GM12878 (cell line): ENCODE measurements around the gene GCH1. TPM values are rescaled to one million over a fixed set of nuclear protein-coding genes. Genes with fewer than 3 reads are reported as not detected.

Experiments used
- ATAC-seq: fragments of 200-7000 bp; cut with Tn5 transposase; 3 replicates; pipeline ENCODE4 v1.9.1; 2020; ENCODE audit warnings: mild to moderate bottlenecking, moderate library complexity
- Bru-seq: library from RNA; stranded (reverse); fragments of 400-500 nt; gene quantifications from one replicate; lab custom pipeline; 2021; lab: Mats Ljungman, UMichigan
- BruChase-seq, 2 experiments: library from RNA; stranded (reverse); fragments of 400-500 nt; gene quantifications; one replicate each; lab custom pipeline; 2021; lab: Mats Ljungman, UMichigan
- BruUV-seq: library from RNA; stranded (reverse); fragments of 400-500 nt; replicated peaks from 2 replicates; lab custom pipeline; 2021; lab: Mats Ljungman, UMichigan
- CTCF ChIA-PET: fragments of 300-600 bp; sonication (Branson Sonifier 250); formaldehyde crosslinking; extraction: SDS; loops from one replicate; lab custom pipeline; 2021; ENCODE audit warnings: inconsistent platforms; lab: Yijun Ruan, JAX
- POLR2A ChIA-PET: fragments of 350-600 bp; formaldehyde crosslinking; extraction: SDS; loops from one replicate; lab custom pipeline; 2021; ENCODE audit warnings: inconsistent platforms; lab: Charles Lee
- RAD21 ChIA-PET: fragments of 300-600 bp; sonication (Branson Sonifier 250); formaldehyde crosslinking; loops from one replicate; lab custom pipeline; 2023; ENCODE audit warnings: antibody characterized with exemption; ENCODE audit not compliant: unreplicated experiment; lab: Charles Lee
- SMC1A ChIA-PET: fragments of 300-600 bp; sonication (Branson Sonifier 250); formaldehyde crosslinking; loops from one replicate; lab custom pipeline; 2023; ENCODE audit not compliant: unreplicated experiment, uncharacterized antibody; lab: Charles Lee
- DNase-seq: peaks from one replicate; pipeline ENCODE4 v3.0.0-alpha.2; 2011; ENCODE audit warnings: low read depth, low spot score
- FAIRE-seq: peaks from 3 replicates; lab custom pipeline; 2011; peaks lifted over from hg19 to GRCh38; lab: Jason Lieb, UNC
- H2AFZ ChIP-seq: 2 replicates; pipeline ENCODE4 v1.6.0; 2011; ENCODE audit warnings: low read depth, low read length, control low read depth; ENCODE audit not compliant: control insufficient read depth
- H3K27ac ChIP-seq: 2 replicates; pipeline ENCODE4 v1.5.1; 2011; ENCODE audit warnings: control low read depth; ENCODE audit not compliant: control insufficient read depth, insufficient read depth
- H3K27me3 ChIP-seq, 2 experiments: replicated peaks in 1 of 2; 2 replicates each; pipeline versions ENCODE4 v1.6.0 to v1.6.1; 2011; ENCODE audit warnings: low read length in 1 of 2; ENCODE audit not compliant: control insufficient read depth in 2 of 2, insufficient read depth in 2 of 2
- H3K36me3 ChIP-seq, 2 experiments: 2 replicates each; pipeline ENCODE4 v1.5.1; 2011; ENCODE audit warnings: low read length in 1 of 2; ENCODE audit not compliant: control insufficient read depth in 2 of 2, insufficient read depth in 2 of 2
- H3K4me1 ChIP-seq: 2 replicates; pipeline ENCODE4 v1.6.1; 2011; ENCODE audit warnings: mild to moderate bottlenecking, low read length, moderate library complexity, mixed read lengths; ENCODE audit not compliant: control insufficient read depth, insufficient read depth
- H3K4me2 ChIP-seq: 2 replicates; pipeline ENCODE4 v1.6.0; 2011; ENCODE audit warnings: control low read depth; ENCODE audit not compliant: control insufficient read depth, insufficient read depth
- H3K4me3 ChIP-seq: fragments of 200-600 bp; sonication (generic); 2 replicates; pipeline ENCODE4 v1.5.1; 2016
- H3K79me2 ChIP-seq: 2 replicates; pipeline ENCODE4 v1.6.0; 2011; ENCODE audit warnings: low read length; ENCODE audit not compliant: control insufficient read depth, insufficient read depth
- H3K9ac ChIP-seq: 2 replicates; pipeline ENCODE4 v1.8.0; 2011; ENCODE audit warnings: low read length, control low read depth, mixed read lengths; ENCODE audit not compliant: control insufficient read depth, insufficient read depth
- H3K9me3 ChIP-seq: replicated peaks from 3 replicates; pipeline ENCODE4 v1.5.1; 2011; ENCODE audit warnings: mild to moderate bottlenecking, low read length; ENCODE audit not compliant: control insufficient read depth, insufficient read depth
- H4K20me1 ChIP-seq: 2 replicates; pipeline ENCODE4 v1.6.0; 2011; ENCODE audit not compliant: control insufficient read depth, insufficient read depth
- CBX5 ChIP-seq: sonication (generic); IDR thresholded peaks from 2 replicates; pipeline ENCODE4 v1.6.1; 2016; ENCODE audit warnings: low read depth, moderate library complexity, mild to moderate bottlenecking, inconsistent platforms
- GATAD2B ChIP-seq: fragments of 450-650 bp; conservative IDR thresholded peaks from 2 replicates; pipeline ENCODE4 v1.6.1; 2017; ENCODE audit warnings: low read depth, mild to moderate bottlenecking, moderate library complexity
- HCFC1 ChIP-seq: fragments of 150-350 bp; IDR thresholded peaks from 2 replicates; pipeline ENCODE4 v1.6.1; 2014; ENCODE audit warnings: low read length
- HDGF ChIP-seq: fragments of 450-650 bp; IDR thresholded peaks from 2 replicates; pipeline ENCODE4 v1.6.1; 2016; ENCODE audit warnings: antibody characterized with exemption
- IKZF2 ChIP-seq, 2 experiments: fragments of 450-650 bp; IDR thresholded peaks; 2 replicates each; pipeline ENCODE4 v1.6.1; 2017; ENCODE audit warnings: mild to moderate bottlenecking in 2 of 2, moderate library complexity in 2 of 2
- NRF1 ChIP-seq: conservative IDR thresholded peaks from 2 replicates; pipeline ENCODE4 v1.6.1; 2011; ENCODE audit warnings: mild to moderate bottlenecking, low read depth, low read length, improper control_type of control experiment
- RBBP5 ChIP-seq: fragments of 200-600 bp; sonication (generic); conservative IDR thresholded peaks from 2 replicates; pipeline ENCODE4 v1.6.1; 2016
- RUNX3 ChIP-seq: IDR thresholded peaks from 2 replicates; pipeline ENCODE4 v1.6.1; 2012; ENCODE audit warnings: low read length, inconsistent platforms
- SMAD5 ChIP-seq: IDR thresholded peaks from 2 replicates; pipeline ENCODE4 v1.6.1; 2016; ENCODE audit warnings: antibody characterized with exemption, low read depth
- ZNF384 ChIP-seq: IDR thresholded peaks from 2 replicates; pipeline ENCODE4 v1.6.1; 2012; ENCODE audit warnings: low read depth, mild to moderate bottlenecking, low read length, improper control_type of control experiment, borderline replicate concordance
- WGBS: methylation state at CpG from one replicate; pipeline ENCODE4 v1.1.6; 2016; ENCODE audit warnings: low lambda C conversion rate; ENCODE audit not compliant: insufficient replicate concordance, insufficient coverage; ENCODE audit errors: missing lambda C conversion rate; 5-methylcytosine and 5-hydroxymethylcytosine counted together
- in situ Hi-C: fragments of 300-500 bp; cut with MboI; formaldehyde crosslinking; loops from 9 replicates; pipeline ENCODE4 v1.14.3; 2018; ENCODE audit warnings: mixed read lengths
- intact Hi-C: fragments of 100-400 bp; cut with micrococcal nuclease; formaldehyde crosslinking; loops from one replicate; pipeline ENCODE4 v1.14.2; 2022; ENCODE audit not compliant: unreplicated experiment
- long read RNA-seq, 2 experiments: library from polyadenylated mRNA; unstranded; transcript quantifications; one replicate each; pipeline ENCODE4 v2.0.0, GENCODE V29; 2019 to 2020
- polyA minus RNA-seq, 3 experiments: library from RNA; depleted of rRNA, polyadenylated mRNA; stranded (reverse); fragments of >200 nt; gene quantifications; 2 replicates each; pipeline ENCODE4 v1.2.3, GENCODE V29; 2011
- polyA plus RNA-seq, 11 experiments: library from polyadenylated mRNA; depleted of rRNA in 4 of 11; unstranded in 6 of 11; stranded (reverse) in 5 of 11; fragments of >200 nt; fragmentation: Nextera tagmentation in 4 of 11; fragmentation: Illumina TruSeq in 1 of 11; extraction: Ambion mirVana in 4 of 11; extraction: Trizol in 1 of 11; gene quantifications; 1 replicate in 1 of 11; 2 replicates in 10 of 11; pipeline versions ENCODE4 v1.2.1 to v1.2.3, GENCODE V29; 2011 to 2016; ENCODE audit warnings: inconsistent platforms in 2 of 11, missing spikeins in 2 of 11, low read depth in 1 of 11
- total RNA-seq, 4 experiments: library from RNA; depleted of rRNA in 3 of 4; stranded (reverse); fragments of >200 nt in 3 of 4; fragmentation: Illumina TruSeq in 1 of 4; extraction: Trizol in 1 of 4; gene quantifications; 2 replicates each; pipeline versions ENCODE4 v1.2.1 to v1.2.3, GENCODE V29; 2013 to 2021
- TF ChIP-seq, protein P1 (sequence below): IDR thresholded peaks from 2 replicates; pipeline ENCODE4 v1.6.1; 2011; ENCODE audit warnings: borderline replicate concordance, low read depth, mild to moderate bottlenecking, moderate library complexity, low read length; ENCODE audit not compliant: insufficient read depth, poor library complexity, severe bottlenecking
- TF ChIP-seq, protein P2 (sequence below): fragments of 450-650 bp; conservative IDR thresholded peaks from 2 replicates; pipeline ENCODE4 v1.6.1; 2017; ENCODE audit warnings: mild to moderate bottlenecking, moderate library complexity

GCH1 gene, protein sequence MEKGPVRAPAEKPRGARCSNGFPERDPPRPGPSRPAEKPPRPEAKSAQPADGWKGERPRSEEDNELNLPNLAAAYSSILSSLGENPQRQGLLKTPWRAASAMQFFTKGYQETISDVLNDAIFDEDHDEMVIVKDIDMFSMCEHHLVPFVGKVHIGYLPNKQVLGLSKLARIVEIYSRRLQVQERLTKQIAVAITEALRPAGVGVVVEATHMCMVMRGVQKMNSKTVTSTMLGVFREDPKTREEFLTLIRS
- 17.6 and 18.2 TPM in 2 replicates for total RNA-seq (2013; cell fraction: nucleolus; rRNA removed)
- total RNA-seq (2014; rRNA removed) (35.9 and 39.5 TPM in 2 replicates), total RNA-seq (2014; rRNA removed; fragmentation: Illumina TruSeq; extraction: Trizol) (27.0 and 27.9 TPM in 2 replicates), total RNA-seq (2021) (36.8 and 39.1 TPM in 2 replicates), polyA plus RNA-seq (2011; rRNA removed) (31.9 and 40.1 TPM in 2 replicates), polyA plus RNA-seq (2014; fragmentation: Illumina TruSeq; extraction: Trizol) (32.9 and 44.4 TPM in 2 replicates), polyA plus RNA-seq (2014; fragmentation: Nextera tagmentation; extraction: Ambion mirVana) (10 to 100 TPM; 25.1 to 26.0 TPM), polyA plus RNA-seq (2014; rRNA removed) (32.4 and 34.6 TPM in 2 replicates), polyA plus RNA-seq (2016; fragmentation: Nextera tagmentation; extraction: Ambion mirVana) (10 to 100 TPM; 36.9 to 37.0 TPM), polyA minus RNA-seq (2011; rRNA and poly(A)+ RNA removed) (9.8 and 22.2 TPM in 2 replicates), Bru-seq, nascent RNA (percentile 70 among the genes with signal in this experiment), BruChase-seq, experiment 1, labeled RNA remaining after a 6-hour chase (percentile 68 among the genes with signal in this experiment), BruChase-seq, experiment 2, labeled RNA remaining after a 2-hour chase (percentile 65 among the genes with signal in this experiment)
- 8.5 TPM for polyA plus RNA-seq (2011; ENCODE audit: low read depth)
- 14.5 and 15.6 TPM in 2 replicates for polyA plus RNA-seq (2011; cell fraction: cytosol; rRNA removed)
- polyA plus RNA-seq (2011; cell fraction: nucleus; rRNA removed): 11.6 and 12.6 TPM in 2 replicates
- polyA plus RNA-seq (2012): 13.4 and 17.9 TPM in 2 replicates
- 5.5 and 6.4 TPM in 2 replicates for polyA minus RNA-seq (2011; cell fraction: cytosol; rRNA and poly(A)+ RNA removed)
- polyA minus RNA-seq (2011; cell fraction: nucleus; rRNA and poly(A)+ RNA removed): 4.5 and 10.2 TPM in 2 replicates
- long read RNA-seq, experiment 1, partial matches to known transcripts: 0 of 8 reads
- long read RNA-seq, experiment 1, other reads (novel, unspliced or antisense): 4 of 8 reads
- long read RNA-seq, experiment 2, partial matches to known transcripts: 3 of 18 reads
- long read RNA-seq, experiment 2, other reads (novel, unspliced or antisense): 12 of 18 reads

DNA sequence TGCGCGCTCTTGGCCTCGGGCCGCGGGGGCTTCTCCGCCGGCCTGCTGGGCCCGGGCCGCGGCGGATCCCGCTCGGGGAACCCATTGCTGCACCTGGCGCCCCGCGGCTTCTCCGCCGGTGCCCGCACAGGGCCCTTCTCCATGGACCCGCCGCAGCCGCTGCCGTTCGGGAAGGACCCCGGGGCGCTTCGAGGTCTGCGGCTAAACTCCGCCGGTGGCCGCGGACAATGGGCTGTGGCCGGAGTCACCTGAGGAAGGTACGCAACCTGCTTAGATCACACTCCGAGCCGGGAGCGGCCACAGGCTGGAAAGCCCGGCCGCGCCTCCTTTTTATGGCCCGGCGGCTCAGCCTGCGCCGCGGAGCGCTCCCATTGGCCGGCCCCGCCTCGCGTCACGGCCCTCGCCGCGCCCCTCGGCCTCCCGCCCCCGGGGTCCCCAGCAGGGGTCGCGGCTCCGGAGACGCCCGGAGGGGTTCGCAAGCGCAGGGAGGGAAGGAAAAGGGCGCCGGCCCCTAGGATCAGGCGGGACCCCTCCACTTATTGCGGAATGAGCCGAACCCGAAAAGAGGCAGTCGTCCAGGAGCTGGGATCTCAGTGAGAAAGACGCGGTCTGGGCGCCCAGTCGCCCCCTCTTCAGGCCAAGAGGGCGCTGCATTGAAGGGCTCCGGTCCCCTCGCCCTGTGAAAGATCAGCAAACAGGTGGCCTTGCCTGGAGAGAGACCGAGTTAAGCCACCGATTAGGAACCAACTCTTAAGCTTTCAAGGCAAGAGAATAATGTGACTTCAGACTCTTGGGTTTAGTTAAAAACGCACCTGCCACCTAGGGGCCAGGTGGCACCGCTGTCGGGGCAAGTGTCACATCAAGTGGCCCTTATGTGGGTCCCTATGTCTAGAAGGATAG lies at the start of gene GCH1:
GCH1 (minus strand) TSS at position 306 of the 900 bp plus-strand sequence; CDS start at position 143, 163 bp downstream.
- Histone ChIP-seq H3K9ac (peak within 1 kb of the TSS; percentile 78), H3K27me3 (no peaks in the 10 kb centered on the region), H4K20me1 (no peaks in the 10 kb centered on the region), H3K36me3 (no peaks in the 10 kb centered on the region), H3K4me2 (peak within 1 kb of the TSS; percentile 79), H2AFZ (peak within 1 kb of the TSS; percentile 98), H3K4me3 (peak within 1 kb of the TSS; percentile 73), H3K9me3 (no peaks in the 10 kb centered on the region), H3K79me2 (peaks cover 25% of the 10 kb centered on the region), H3K4me1 (peaks cover 3% of the 10 kb centered on the region), H3K27ac (peak within 1 kb of the TSS; percentile 76)
- in situ Hi-C loops: no loop called here
- no TSS peak for BruUV-seq
- ChIA-PET SMC1A (interaction anchor here (1.0 to 3.6 kb wide), 5 partner anchors 10 to 150 kb away, joined by 3 to 12 read pairs (median 4); no protein-coding TSS in a partner anchor), POLR2A (interaction anchor here (0.6 to 1.7 kb wide), 4 partner anchors 16 to 142 kb away, joined by 3 read pairs; partner anchors contain the start of gene WDHD1), RAD21 (interaction anchor here (1.1 to 2.5 kb wide), 6 partner anchors 15 to 1954 kb away, joined by 3 to 13 read pairs (median 4); no protein-coding TSS in a partner anchor), CTCF (interaction anchor here (0.5 to 2.4 kb wide), 21 partner anchors 7 to 699 kb away, joined by 3 to 13 read pairs (median 3); no protein-coding TSS in a partner anchor)
- intact Hi-C loops: loop anchor here (5.0 kb wide), 2 partner anchors 120 to 125 kb away; partner anchors contain the start of genes SOCS4 and WDHD1
- ATAC-seq (peak; percentile 90), FAIRE-seq (peak; percentile 74), DNase-seq (no peak)
- WGBS: 1% methylated on average over 78 of the region's 83 CpGs
- TF ChIP-seq NRF1 (no peak), IKZF2 (IDR thresholded peaks at IDR 0.05) (no peak), HCFC1 (no peak), RBBP5 (no peak), HDGF (no peak), ZNF384 (no peak), RUNX3 (peak; percentile 41; the same call in 1 of the 2 replicates), CBX5 (no peak), SMAD5 (peak; percentile 69; the same call in 1 of the 2 replicates), GATAD2B (peak; percentile 57; the same call in 1 of the 2 replicates)
- TF ChIP-seq, protein P1, sequence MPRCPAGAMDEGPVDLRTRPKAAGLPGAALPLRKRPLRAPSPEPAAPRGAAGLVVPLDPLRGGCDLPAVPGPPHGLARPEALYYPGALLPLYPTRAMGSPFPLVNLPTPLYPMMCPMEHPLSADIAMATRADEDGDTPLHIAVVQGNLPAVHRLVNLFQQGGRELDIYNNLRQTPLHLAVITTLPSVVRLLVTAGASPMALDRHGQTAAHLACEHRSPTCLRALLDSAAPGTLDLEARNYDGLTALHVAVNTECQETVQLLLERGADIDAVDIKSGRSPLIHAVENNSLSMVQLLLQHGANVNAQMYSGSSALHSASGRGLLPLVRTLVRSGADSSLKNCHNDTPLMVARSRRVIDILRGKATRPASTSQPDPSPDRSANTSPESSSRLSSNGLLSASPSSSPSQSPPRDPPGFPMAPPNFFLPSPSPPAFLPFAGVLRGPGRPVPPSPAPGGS: peak; percentile 30
- TF ChIP-seq, protein P2, sequence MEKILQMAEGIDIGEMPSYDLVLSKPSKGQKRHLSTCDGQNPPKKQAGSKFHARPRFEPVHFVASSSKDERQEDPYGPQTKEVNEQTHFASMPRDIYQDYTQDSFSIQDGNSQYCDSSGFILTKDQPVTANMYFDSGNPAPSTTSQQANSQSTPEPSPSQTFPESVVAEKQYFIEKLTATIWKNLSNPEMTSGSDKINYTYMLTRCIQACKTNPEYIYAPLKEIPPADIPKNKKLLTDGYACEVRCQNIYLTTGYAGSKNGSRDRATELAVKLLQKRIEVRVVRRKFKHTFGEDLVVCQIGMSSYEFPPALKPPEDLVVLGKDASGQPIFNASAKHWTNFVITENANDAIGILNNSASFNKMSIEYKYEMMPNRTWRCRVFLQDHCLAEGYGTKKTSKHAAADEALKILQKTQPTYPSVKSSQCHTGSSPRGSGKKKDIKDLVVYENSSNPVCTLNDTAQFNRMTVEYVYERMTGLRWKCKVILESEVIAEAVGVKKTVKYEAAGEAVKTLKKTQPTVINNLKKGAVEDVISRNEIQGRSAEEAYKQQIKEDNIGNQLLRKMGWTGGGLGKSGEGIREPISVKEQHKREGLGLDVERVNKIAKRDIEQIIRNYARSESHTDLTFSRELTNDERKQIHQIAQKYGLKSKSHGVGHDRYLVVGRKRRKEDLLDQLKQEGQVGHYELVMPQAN: peak; percentile 74
